Gastrocnemius medialis (tissue), 4 donors: ENCODE measurements around the gene RAD9A.

ENCODE experiments used
- CTCF ChIP-seq, 5 experiments: fragments of 450-650 bp in 3 of 5; fragments of 200-600 bp in 2 of 5; sonication (generic) in 2 of 5; IDR thresholded peaks in 4 of 5; conservative IDR thresholded peaks in 1 of 5; 1 replicate in 4 of 5; 2 replicates in 1 of 5; pipeline ENCODE4 v1.5.1; 2016 to 2019; ENCODE audit warnings: antibody characterized with exemption in 5 of 5, mild to moderate bottlenecking in 3 of 5, moderate library complexity in 3 of 5
- POLR2A ChIP-seq, 2 donors: fragments of 450-650 bp; IDR thresholded peaks; one replicate each; pipeline ENCODE4 v1.6.1; 2017; ENCODE audit warnings: antibody characterized with exemption in 2 of 2, mild to moderate bottlenecking in 2 of 2, moderate library complexity in 2 of 2

GRCh38 chr11:67435031-67435726 is 43.4 kb downstream of the RAD9A start:
- no peak for TF ChIP-seq CTCF (IDR thresholded peaks at IDR 0.05 in 4 of 5, conservative IDR thresholded peaks at IDR 0.05 in 1 of 5)
- TF ChIP-seq POLR2A (IDR thresholded peaks at IDR 0.05) = no peak
